PFSK-1 (cell line): Measurements from ENCODE around the gene ARID5A.

ENCODE experiments used
- FOXP2 ChIP-seq: optimal IDR thresholded peaks from 2 replicates; pipeline ENCODE3; 2011; ENCODE audit warnings: borderline replicate concordance, control low read depth, inconsistent platforms; ENCODE audit not compliant: insufficient read depth; ENCODE audit errors: extremely low read length, extremely low read depth
- POLR2AphosphoS5 ChIP-seq: IDR thresholded peaks from 2 replicates; pipeline ENCODE4 v1.6.1; 2012; ENCODE audit warnings: low read depth, mild to moderate bottlenecking, control low read depth, low read length, moderate library complexity
- SIN3A ChIP-seq: IDR thresholded peaks from 2 replicates; pipeline ENCODE4 v1.6.1; 2012; ENCODE audit warnings: mild to moderate bottlenecking, low read length, moderate library complexity, borderline replicate concordance; ENCODE audit not compliant: insufficient read depth
- TAF1 ChIP-seq: IDR thresholded peaks from 2 replicates; pipeline ENCODE4 v1.6.1; 2012; ENCODE audit warnings: low read length, control low read depth, borderline replicate concordance; ENCODE audit not compliant: insufficient read depth
- TF ChIP-seq, protein P1 (sequence below), 2 experiments: IDR thresholded peaks; 2 replicates each; pipeline versions ENCODE4 v1.6.1 to v1.8.0; 2011 to 2012; ENCODE audit warnings: low read depth in 2 of 2, low read length in 2 of 2, control low read depth in 1 of 2, inconsistent platforms in 1 of 2, mild to moderate bottlenecking in 1 of 2, moderate library complexity in 1 of 2; ENCODE audit not compliant: insufficient read depth in 1 of 2

DNA sequence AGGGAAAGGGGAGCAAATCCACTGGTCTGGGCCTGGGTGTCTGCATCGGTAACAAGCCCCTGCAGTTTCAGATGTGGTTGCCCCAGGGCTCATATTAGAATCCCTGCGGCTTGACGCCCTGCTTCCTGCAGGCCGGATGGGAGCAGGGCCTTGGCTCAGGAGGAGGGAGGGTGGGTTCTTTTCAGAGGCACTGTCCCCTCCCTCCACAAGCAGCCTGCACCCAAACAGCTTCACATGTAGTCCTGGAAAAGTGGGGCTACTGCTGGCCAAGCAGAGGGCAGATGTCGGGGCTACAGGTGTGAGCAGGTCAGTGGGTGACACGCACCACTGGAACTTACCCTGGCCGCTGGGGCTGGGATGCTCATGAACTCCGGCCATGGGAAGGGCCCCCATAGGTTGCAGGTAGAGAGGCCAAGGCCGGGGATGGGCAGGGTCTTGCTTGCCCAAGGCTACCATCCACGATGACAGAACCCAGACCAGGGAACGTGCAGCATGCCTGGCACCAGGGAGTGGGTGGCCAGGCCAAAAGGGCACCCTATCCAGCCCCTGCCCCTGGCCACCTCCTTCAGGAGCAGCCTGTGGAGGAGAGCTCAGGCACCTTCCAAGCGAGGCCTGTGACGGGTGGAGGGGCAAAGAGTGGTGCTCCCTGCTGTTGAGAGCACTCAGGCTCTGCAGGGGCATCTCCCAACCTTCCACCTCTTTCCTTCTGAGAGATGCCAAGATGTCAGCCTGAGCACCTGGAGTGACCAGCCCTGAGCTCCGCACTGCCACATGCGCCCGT lies 16.8 kb downstream of the ARID5A start:
- TF ChIP-seq, protein P1, sequence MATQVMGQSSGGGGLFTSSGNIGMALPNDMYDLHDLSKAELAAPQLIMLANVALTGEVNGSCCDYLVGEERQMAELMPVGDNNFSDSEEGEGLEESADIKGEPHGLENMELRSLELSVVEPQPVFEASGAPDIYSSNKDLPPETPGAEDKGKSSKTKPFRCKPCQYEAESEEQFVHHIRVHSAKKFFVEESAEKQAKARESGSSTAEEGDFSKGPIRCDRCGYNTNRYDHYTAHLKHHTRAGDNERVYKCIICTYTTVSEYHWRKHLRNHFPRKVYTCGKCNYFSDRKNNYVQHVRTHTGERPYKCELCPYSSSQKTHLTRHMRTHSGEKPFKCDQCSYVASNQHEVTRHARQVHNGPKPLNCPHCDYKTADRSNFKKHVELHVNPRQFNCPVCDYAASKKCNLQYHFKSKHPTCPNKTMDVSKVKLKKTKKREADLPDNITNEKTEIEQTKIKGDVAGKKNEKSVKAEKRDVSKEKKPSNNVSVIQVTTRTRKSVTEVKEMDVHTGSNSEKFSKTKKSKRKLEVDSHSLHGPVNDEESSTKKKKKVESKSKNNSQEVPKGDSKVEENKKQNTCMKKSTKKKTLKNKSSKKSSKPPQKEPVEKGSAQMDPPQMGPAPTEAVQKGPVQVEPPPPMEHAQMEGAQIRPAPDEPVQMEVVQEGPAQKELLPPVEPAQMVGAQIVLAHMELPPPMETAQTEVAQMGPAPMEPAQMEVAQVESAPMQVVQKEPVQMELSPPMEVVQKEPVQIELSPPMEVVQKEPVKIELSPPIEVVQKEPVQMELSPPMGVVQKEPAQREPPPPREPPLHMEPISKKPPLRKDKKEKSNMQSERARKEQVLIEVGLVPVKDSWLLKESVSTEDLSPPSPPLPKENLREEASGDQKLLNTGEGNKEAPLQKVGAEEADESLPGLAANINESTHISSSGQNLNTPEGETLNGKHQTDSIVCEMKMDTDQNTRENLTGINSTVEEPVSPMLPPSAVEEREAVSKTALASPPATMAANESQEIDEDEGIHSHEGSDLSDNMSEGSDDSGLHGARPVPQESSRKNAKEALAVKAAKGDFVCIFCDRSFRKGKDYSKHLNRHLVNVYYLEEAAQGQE (IDR thresholded peaks at IDR 0.05; ENCODE audit: insufficient read depth in 1 of 2, low read depth in 2 of 2, low read length in 2 of 2), result no peak
- TF ChIP-seq TAF1 (no peak), POLR2AphosphoS5 (no peak), FOXP2 (no peak), SIN3A (no peak)
